NB4 (cell line): ENCODE data around the gene TESK2.

Source experiments
- MYC ChIP-seq: IDR thresholded peaks from 2 replicates; pipeline ENCODE4 v1.6.1; 2011; ENCODE audit warnings: low read depth, low read length
- POLR2A ChIP-seq: IDR thresholded peaks from 2 replicates; pipeline ENCODE4 v1.6.1; 2011; ENCODE audit warnings: mild to moderate bottlenecking; ENCODE audit not compliant: insufficient read length; ENCODE audit errors: extremely low read depth
- TF ChIP-seq, protein P1 (sequence below): IDR thresholded peaks from one replicate; pipeline ENCODE4 v1.5.1; 2012; ENCODE audit warnings: low read depth, low read length
- TF ChIP-seq, protein P2 (sequence below): IDR thresholded peaks from 2 replicates; pipeline ENCODE4 v1.6.1; 2011; ENCODE audit warnings: low read depth, low read length

DNA sequence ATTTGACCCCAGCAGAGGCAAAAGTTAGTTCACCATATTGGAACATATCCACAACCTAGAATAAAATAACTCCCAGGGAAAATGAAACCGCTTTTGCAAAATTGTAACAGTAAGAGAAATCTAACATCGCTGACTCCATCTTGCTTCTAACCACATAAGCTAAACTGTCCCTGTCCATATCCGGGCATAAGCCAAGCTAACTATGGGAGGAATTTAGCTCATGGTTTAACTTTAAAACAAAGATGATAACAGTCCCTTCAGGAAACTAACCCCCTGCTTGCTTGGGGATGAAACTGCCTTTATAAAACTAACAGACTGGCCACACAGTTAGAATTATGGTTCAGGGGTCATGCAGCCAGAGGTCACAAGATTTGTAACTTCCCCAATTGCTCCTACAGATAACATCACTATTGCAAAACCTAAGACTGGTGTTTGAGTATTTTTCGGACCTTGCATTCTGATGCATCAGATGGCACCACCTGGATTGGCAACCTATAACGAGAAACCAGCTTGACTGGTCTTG, 46.3 kb downstream of the TESK2 start:
- TF ChIP-seq, protein P1, sequence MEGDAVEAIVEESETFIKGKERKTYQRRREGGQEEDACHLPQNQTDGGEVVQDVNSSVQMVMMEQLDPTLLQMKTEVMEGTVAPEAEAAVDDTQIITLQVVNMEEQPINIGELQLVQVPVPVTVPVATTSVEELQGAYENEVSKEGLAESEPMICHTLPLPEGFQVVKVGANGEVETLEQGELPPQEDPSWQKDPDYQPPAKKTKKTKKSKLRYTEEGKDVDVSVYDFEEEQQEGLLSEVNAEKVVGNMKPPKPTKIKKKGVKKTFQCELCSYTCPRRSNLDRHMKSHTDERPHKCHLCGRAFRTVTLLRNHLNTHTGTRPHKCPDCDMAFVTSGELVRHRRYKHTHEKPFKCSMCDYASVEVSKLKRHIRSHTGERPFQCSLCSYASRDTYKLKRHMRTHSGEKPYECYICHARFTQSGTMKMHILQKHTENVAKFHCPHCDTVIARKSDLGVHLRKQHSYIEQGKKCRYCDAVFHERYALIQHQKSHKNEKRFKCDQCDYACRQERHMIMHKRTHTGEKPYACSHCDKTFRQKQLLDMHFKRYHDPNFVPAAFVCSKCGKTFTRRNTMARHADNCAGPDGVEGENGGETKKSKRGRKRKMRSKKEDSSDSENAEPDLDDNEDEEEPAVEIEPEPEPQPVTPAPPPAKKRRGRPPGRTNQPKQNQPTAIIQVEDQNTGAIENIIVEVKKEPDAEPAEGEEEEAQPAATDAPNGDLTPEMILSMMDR: no peak
- TF ChIP-seq POLR2A (no peak), MYC (no peak)
- TF ChIP-seq, protein P2, sequence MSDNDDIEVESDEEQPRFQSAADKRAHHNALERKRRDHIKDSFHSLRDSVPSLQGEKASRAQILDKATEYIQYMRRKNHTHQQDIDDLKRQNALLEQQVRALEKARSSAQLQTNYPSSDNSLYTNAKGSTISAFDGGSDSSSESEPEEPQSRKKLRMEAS: no peak
